22Rv1 (cell line): ENCODE results near the gene AGAP1.

Experiments used
- H3K27ac ChIP-seq: fragments of 450-650 bp; 2 replicates; pipeline ENCODE4 v1.5.1; 2017
- CTCF ChIP-seq: fragments of 450-650 bp; IDR thresholded peaks from 2 replicates; pipeline ENCODE4 v1.5.1; 2017; ENCODE audit warnings: mild to moderate bottlenecking
- ZFX ChIP-seq: fragments of 450-650 bp; IDR thresholded peaks from 2 replicates; pipeline ENCODE4 v1.6.1; 2017; ENCODE audit warnings: antibody characterized with exemption, borderline replicate concordance

AGAP1 gene

GRCh38 chr2:236040600-236041328, 546.9 kb downstream of the AGAP1 start:
- TF ChIP-seq ZFX (no peak), CTCF (no peak)
- H3K27ac ChIP-seq = no peak overlapping the region

GRCh38 chr2:236041616-236042015, 547.8 kb downstream of the AGAP1 start:
- no peak for TF ChIP-seq CTCF
- TF ChIP-seq ZFX = no peak
- H3K27ac ChIP-seq = no peak overlapping the region

GRCh38 chr2:236042087-236042486, 548.2 kb downstream of the AGAP1 start:
- no peak overlapping the region for H3K27ac ChIP-seq
- no peak for TF ChIP-seq CTCF
- TF ChIP-seq ZFX = no peak

- TF ChIP-seq ZFX (no peak), CTCF (no peak)
- no peak overlapping the region for H3K27ac ChIP-seq
Observed at GRCh38 chr2:236044191-236044590, 550.3 kb downstream of the AGAP1 start.

- TF ChIP-seq ZFX = no peak
- TF ChIP-seq CTCF = no peak
- no peak overlapping the region for H3K27ac ChIP-seq
Observed at GRCh38 chr2:236045251-236046235, 551.7 kb downstream of the AGAP1 start.

GRCh38 chr2:236046715-236047114, 552.9 kb downstream of the AGAP1 start:
- H3K27ac ChIP-seq = no peak overlapping the region
- TF ChIP-seq ZFX = no peak
- TF ChIP-seq CTCF = no peak
